Vagina (tissue), 2 donors: ENCODE data around the gene RAD23B. TPM values are rescaled to one million over a fixed set of nuclear protein-coding genes. Genes with fewer than 3 reads are reported as not detected.

Experiments
- DNase-seq, 2 donors: peaks; one replicate each; pipeline ENCODE4 v3.0.0-alpha.2; 2017; ENCODE audit errors: extremely low spot score in 2 of 2
- H3K27ac ChIP-seq: fragments of 200-600 bp; sonication (generic); one replicate; pipeline ENCODE4 v1.5.1; 2019
- H3K27me3 ChIP-seq: fragments of 200-600 bp; sonication (generic); one replicate; pipeline ENCODE4 v1.5.1; 2019
- H3K36me3 ChIP-seq, 2 donors: fragments of 200-600 bp; sonication (generic); one replicate each; pipeline ENCODE4 v1.5.1; 2017 to 2019
- H3K4me1 ChIP-seq: fragments of 200-600 bp; sonication (generic); one replicate; pipeline ENCODE4 v1.5.1; 2019
- H3K4me3 ChIP-seq, 2 donors: fragments of 200-600 bp; sonication (generic); 1 replicate in 1 of 2; 2 replicates in 1 of 2; pipeline ENCODE4 v1.5.1; 2016 to 2019
- H3K9me3 ChIP-seq: fragments of 200-600 bp; sonication (generic); one replicate; pipeline ENCODE4 v1.5.1; 2019
- POLR2A ChIP-seq, 2 donors: fragments of 450-650 bp; IDR thresholded peaks; one replicate each; pipeline ENCODE4 v1.6.1; 2017; ENCODE audit warnings: antibody characterized with exemption in 2 of 2, mild to moderate bottlenecking in 2 of 2, moderate library complexity in 2 of 2
- POLR2AphosphoS5 ChIP-seq, 2 donors: sonication (generic); formaldehyde crosslinking; IDR thresholded peaks; one replicate each; pipeline ENCODE4 v1.9.0; 2017; ENCODE audit warnings: antibody characterized with exemption in 2 of 2, mild to moderate bottlenecking in 2 of 2, low read depth in 1 of 2; ENCODE audit not compliant: insufficient read depth in 1 of 2
- intact Hi-C: fragments of 100-400 bp; cut with DNase I; formaldehyde crosslinking; loops from one replicate; pipeline ENCODE4 v1.15.1; 2023
- total RNA-seq: library from RNA; depleted of rRNA; stranded (reverse); fragments of >200 nt; gene quantifications from one replicate; pipeline ENCODE4 v1.2.3, GENCODE V29; 2016
- TF ChIP-seq, protein P1 (sequence below), 3 experiments: fragments of 450-650 bp in 2 of 3; fragments of 200-600 bp in 1 of 3; sonication (generic) in 1 of 3; IDR thresholded peaks; one replicate each; pipeline ENCODE4 v1.5.1; 2017 to 2019; ENCODE audit warnings: antibody characterized with exemption in 3 of 3, mild to moderate bottlenecking in 2 of 3, moderate library complexity in 2 of 3

Gene RAD23B
- total RNA-seq, 1 donor from 2014 or later = 61.1 TPM

DNA sequence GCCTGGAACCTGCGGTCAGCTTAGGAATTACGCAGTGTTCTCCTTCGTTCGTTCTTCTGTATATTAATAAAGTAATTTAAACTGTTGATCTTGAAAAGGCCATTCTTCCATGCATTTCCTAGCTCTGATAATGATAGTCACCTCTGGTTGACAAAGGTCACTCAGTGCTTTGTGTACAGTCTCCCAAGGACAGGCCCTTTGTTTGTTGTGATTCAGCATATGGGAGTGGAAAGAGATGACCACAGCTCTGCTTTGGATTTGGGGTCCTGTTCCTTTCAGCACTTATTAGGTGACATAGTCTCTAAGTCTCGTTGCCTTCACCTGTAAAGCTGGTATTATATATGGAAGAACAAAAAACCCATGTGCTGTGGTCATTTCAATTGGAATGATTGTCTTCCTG, 39.6 kb downstream of the RAD23B start:
- no peak for TF ChIP-seq POLR2AphosphoS5 (IDR thresholded peaks at IDR 0.05; ENCODE audit: insufficient read depth in 1 of 2, low read depth in 1 of 2)
- no peak for TF ChIP-seq POLR2A (IDR thresholded peaks at IDR 0.05)
- TF ChIP-seq, protein P1, sequence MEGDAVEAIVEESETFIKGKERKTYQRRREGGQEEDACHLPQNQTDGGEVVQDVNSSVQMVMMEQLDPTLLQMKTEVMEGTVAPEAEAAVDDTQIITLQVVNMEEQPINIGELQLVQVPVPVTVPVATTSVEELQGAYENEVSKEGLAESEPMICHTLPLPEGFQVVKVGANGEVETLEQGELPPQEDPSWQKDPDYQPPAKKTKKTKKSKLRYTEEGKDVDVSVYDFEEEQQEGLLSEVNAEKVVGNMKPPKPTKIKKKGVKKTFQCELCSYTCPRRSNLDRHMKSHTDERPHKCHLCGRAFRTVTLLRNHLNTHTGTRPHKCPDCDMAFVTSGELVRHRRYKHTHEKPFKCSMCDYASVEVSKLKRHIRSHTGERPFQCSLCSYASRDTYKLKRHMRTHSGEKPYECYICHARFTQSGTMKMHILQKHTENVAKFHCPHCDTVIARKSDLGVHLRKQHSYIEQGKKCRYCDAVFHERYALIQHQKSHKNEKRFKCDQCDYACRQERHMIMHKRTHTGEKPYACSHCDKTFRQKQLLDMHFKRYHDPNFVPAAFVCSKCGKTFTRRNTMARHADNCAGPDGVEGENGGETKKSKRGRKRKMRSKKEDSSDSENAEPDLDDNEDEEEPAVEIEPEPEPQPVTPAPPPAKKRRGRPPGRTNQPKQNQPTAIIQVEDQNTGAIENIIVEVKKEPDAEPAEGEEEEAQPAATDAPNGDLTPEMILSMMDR (IDR thresholded peaks at IDR 0.05) = no peak
- Histone ChIP-seq H3K9me3 (no peaks in the 10 kb centered on the region), H3K4me1 (no peaks in the 10 kb centered on the region), H3K27ac (no peak overlapping the region), H3K36me3 (peaks cover 0 to 54% of the 10 kb centered on the region in 2 donors), H3K4me3 (no peak overlapping the region), H3K27me3 (no peaks in the 10 kb centered on the region)
- DNase-seq = no peak
- intact Hi-C loops = no loop called here

DNA sequence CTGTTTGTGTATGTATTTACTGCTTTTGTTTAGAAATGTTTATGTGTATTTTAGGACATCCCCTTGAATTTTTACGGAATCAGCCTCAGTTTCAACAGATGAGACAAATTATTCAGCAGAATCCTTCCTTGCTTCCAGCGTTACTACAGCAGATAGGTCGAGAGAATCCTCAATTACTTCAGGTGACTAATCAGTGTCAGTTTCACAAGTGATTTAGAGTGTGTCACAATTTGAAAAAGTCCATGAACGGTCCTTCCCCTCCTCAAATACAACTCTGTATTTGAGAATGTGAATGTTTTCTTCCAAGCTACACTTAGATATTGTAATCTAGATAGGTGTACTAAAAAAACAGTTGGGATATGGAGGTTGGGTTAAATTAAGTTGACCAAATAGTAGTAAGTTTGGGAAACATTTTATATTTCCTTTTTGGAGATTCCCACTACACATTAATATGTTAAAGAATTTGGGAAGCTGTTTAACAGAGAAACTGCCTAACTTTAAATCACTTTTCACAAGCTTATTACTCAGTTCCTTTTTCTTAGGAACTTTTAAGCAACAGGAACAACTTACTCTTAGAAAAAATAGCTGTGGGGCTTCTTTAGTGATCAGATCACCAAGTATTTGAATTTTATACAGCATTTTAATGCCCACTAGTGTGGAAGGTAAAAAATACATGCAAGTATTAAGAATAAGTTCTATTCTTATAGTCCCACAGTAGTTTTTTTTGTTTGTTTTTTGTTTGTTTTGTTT, 40.9 kb downstream of the RAD23B start:
- peaks cover 0 to 48% of the 10 kb centered on the region in 2 donors for H3K36me3 ChIP-seq
- no peaks in the 10 kb centered on the region for H3K4me1 ChIP-seq
- H3K27ac ChIP-seq = no peak overlapping the region
- intact Hi-C loops = no loop called here
- H3K27me3 ChIP-seq = no peaks in the 10 kb centered on the region
- H3K9me3 ChIP-seq = no peaks in the 10 kb centered on the region
- DNase-seq = no peak
- TF ChIP-seq POLR2A (IDR thresholded peaks at IDR 0.05) (no peak), POLR2AphosphoS5 (IDR thresholded peaks at IDR 0.05; ENCODE audit: insufficient read depth in 1 of 2, low read depth in 1 of 2) (no peak)
- TF ChIP-seq, protein P1 (IDR thresholded peaks at IDR 0.05) = no peak
- no peak overlapping the region for H3K4me3 ChIP-seq

DNA sequence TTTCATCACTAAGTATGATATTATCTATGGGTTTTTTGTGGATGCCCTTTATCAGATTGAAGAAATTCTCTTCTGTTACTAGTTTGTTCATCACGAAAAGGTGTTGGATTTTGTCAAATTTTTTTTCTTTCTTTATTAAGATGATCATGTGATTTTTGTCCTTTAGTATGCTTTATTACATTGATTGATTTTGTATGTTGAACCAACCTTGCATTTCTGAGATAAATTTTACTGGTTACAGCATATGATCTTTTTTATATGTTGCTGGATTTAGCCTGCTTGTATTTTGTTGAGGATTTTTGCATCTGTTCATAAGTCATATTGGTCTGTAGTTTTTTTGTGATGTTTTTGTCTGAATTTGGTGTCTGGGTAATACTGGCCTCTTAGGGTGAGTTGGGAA, 42.8 kb downstream of the RAD23B start:
- Histone ChIP-seq H3K4me1 (no peaks in the 10 kb centered on the region), H3K27ac (no peak overlapping the region), H3K9me3 (no peaks in the 10 kb centered on the region), H3K27me3 (no peaks in the 10 kb centered on the region), H3K4me3 (no peak overlapping the region), H3K36me3 (peaks cover 0 to 53% of the 10 kb centered on the region in 2 donors)
- DNase-seq = no peak
- intact Hi-C loops = no loop called here
- TF ChIP-seq, protein P1 (IDR thresholded peaks at IDR 0.05) = no peak
- TF ChIP-seq POLR2AphosphoS5 (IDR thresholded peaks at IDR 0.05; ENCODE audit: insufficient read depth in 1 of 2, low read depth in 1 of 2) = no peak
- TF ChIP-seq POLR2A (IDR thresholded peaks at IDR 0.05) = no peak

DNA sequence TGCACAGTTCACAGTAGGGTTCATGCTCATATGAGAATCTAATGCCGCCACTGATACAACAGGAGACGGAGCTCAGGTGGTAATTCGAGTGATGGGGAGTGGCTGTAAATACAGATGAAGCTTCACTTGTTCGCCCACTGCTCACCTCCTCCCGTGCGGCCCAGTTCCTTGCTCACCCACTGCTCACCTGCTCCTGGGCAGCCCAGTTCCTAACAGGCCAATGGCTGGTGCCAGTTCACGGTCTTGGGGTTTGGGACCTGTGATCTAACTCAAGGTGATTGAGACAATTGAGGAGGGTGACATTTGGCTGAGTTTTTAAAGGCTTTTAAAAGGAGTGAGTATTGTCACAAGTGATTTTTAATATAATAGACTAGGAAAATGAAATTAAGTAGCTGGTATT, 45.4 kb downstream of the RAD23B start:
- TF ChIP-seq, protein P1 (IDR thresholded peaks at IDR 0.05) = no peak
- TF ChIP-seq POLR2AphosphoS5 (IDR thresholded peaks at IDR 0.05; ENCODE audit: insufficient read depth in 1 of 2, low read depth in 1 of 2) (no peak), POLR2A (IDR thresholded peaks at IDR 0.05) (no peak)
- H3K4me1 ChIP-seq = no peaks in the 10 kb centered on the region
- no peaks in the 10 kb centered on the region for H3K27me3 ChIP-seq
- no peak for DNase-seq
- H3K36me3 ChIP-seq = peaks cover 0 to 62% of the 10 kb centered on the region in 2 donors
- no peak overlapping the region for H3K27ac ChIP-seq
- H3K4me3 ChIP-seq = no peak overlapping the region
- no peaks in the 10 kb centered on the region for H3K9me3 ChIP-seq
- intact Hi-C loops = no loop called here

DNA sequence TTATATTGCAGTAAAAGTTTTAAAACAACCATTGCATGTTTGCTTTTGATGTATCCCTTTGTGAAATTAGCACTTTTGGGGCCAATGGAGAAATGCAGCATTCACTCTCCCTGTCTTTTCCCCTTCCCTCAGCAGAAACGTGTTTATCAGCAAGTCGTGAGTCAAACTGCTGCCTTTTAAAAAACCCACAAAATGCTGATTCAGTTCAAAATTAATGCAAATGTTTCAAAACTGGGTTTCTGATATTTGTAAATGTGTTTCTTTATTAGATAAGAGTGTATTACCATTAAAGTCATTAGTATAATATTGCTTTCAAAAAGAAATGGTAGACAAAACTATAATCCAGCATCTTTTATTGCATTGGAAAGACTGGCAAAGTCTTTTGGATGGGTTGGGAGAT, 47.3 kb downstream of the RAD23B start:
- H3K36me3 ChIP-seq = peaks cover 0 to 54% of the 10 kb centered on the region in 2 donors
- no peak overlapping the region for H3K27ac ChIP-seq
- H3K27me3 ChIP-seq = no peaks in the 10 kb centered on the region
- no peaks in the 10 kb centered on the region for H3K9me3 ChIP-seq
- H3K4me1 ChIP-seq = no peaks in the 10 kb centered on the region
- DNase-seq = no peak
- H3K4me3 ChIP-seq = no peak overlapping the region
- intact Hi-C loops = no loop called here
- TF ChIP-seq, protein P1 (IDR thresholded peaks at IDR 0.05) = no peak
- TF ChIP-seq POLR2A (IDR thresholded peaks at IDR 0.05) (no peak), POLR2AphosphoS5 (IDR thresholded peaks at IDR 0.05; ENCODE audit: insufficient read depth in 1 of 2, low read depth in 1 of 2) (no peak)
